Panc1 (cell line): ENCODE measurements around the gene KCNQ2. TPM values are rescaled to one million over a fixed set of nuclear protein-coding genes. Genes with fewer than 3 reads are reported as not detected.

Experiments used
- ATAC-seq: fragments of 200-7000 bp; cut with Tn5 transposase; 2 replicates; pipeline ENCODE4 v1.9.1; 2020; ENCODE audit warnings: mild to moderate bottlenecking, moderate library complexity
- BruUV-seq: library from RNA; stranded (reverse); fragments of 400-500 nt; replicated peaks from 2 replicates; lab custom pipeline; 2021; lab: Mats Ljungman, UMichigan
- CTCF ChIA-PET: fragments of 300-600 bp; sonication (Branson Sonifier 250); formaldehyde crosslinking; loops from one replicate; lab custom pipeline; 2022; ENCODE audit warnings: antibody characterized with exemption; lab: Charles Lee
- POLR2A ChIA-PET: fragments of 300-600 bp; sonication (Branson Sonifier 250); formaldehyde crosslinking; loops from one replicate; lab custom pipeline; 2022; ENCODE audit warnings: antibody characterized with exemption; lab: Charles Lee
- DNase-seq: peaks from one replicate; pipeline ENCODE4 v3.0.0-alpha.2; 2010; ENCODE audit warnings: low read depth, low spot score
- H3K27ac ChIP-seq: 2 replicates; pipeline ENCODE4 v1.5.1; 2011; ENCODE audit warnings: mild to moderate bottlenecking, low read length, inconsistent platforms
- H3K27me3 ChIP-seq: fragments of 200-500 bp; sonication (Bioruptor generic); 2 replicates; pipeline ENCODE4 v1.6.0; 2014; ENCODE audit warnings: low read length, inconsistent platforms; ENCODE audit not compliant: control insufficient read depth, insufficient read depth
- H3K36me3 ChIP-seq: fragments of 200-500 bp; sonication (Bioruptor generic); 2 replicates; pipeline ENCODE4 v1.5.1; 2014; ENCODE audit warnings: inconsistent platforms, mild to moderate bottlenecking, low read length, moderate library complexity; ENCODE audit not compliant: control insufficient read depth, insufficient read depth
- H3K4me1 ChIP-seq: 2 replicates; pipeline ENCODE4 v1.5.1; 2011; ENCODE audit warnings: inconsistent platforms, mild to moderate bottlenecking, low read length, moderate library complexity; ENCODE audit not compliant: control insufficient read depth, insufficient read depth
- H3K4me3 ChIP-seq, 2 experiments: 2 replicates each; pipeline ENCODE4 v1.5.1; 2011 to 2012; ENCODE audit warnings: low read depth in 2 of 2, low read length in 2 of 2, mild to moderate bottlenecking in 2 of 2, inconsistent platforms in 1 of 2, moderate library complexity in 1 of 2
- H3K9me3 ChIP-seq: fragments of 200-500 bp; sonication (Bioruptor generic); 2 replicates; pipeline ENCODE4 v1.5.1; 2014; ENCODE audit warnings: low read depth, mild to moderate bottlenecking, inconsistent platforms, low read length, moderate library complexity; ENCODE audit not compliant: control insufficient read depth, insufficient read depth
- CTCF ChIP-seq: fragments of 450-650 bp; IDR thresholded peaks from 2 replicates; pipeline ENCODE4 v1.5.1; 2017; ENCODE audit warnings: mild to moderate bottlenecking
- POLR2AphosphoS5 ChIP-seq: IDR thresholded peaks from 2 replicates; pipeline ENCODE4 v1.6.1; 2012; ENCODE audit warnings: mild to moderate bottlenecking, low read depth, low read length, moderate library complexity
- REST ChIP-seq, 2 experiments: IDR thresholded peaks; 2 replicates each; pipeline ENCODE4 v1.6.1; 2011 to 2012; ENCODE audit warnings: low read depth in 2 of 2, control low read depth in 1 of 2, low read length in 1 of 2, mild to moderate bottlenecking in 1 of 2, moderate library complexity in 1 of 2; ENCODE audit not compliant: insufficient read depth in 1 of 2
- SIN3A ChIP-seq: IDR thresholded peaks from 2 replicates; pipeline ENCODE4 v1.6.1; 2012; ENCODE audit warnings: low read depth, mild to moderate bottlenecking, low read length, moderate library complexity, borderline replicate concordance; ENCODE audit not compliant: insufficient read depth
- TCF7L2 ChIP-seq: IDR thresholded peaks from 2 replicates; pipeline ENCODE4 v1.6.1; 2011; ENCODE audit warnings: mild to moderate bottlenecking, low read depth, low read length, inconsistent platforms
- in situ Hi-C: cut with HindIII; loops from 2 replicates; pipeline ENCODE4 v1.10.0; 2016; ENCODE audit warnings: low sequenced_read_pairs, low pct_unique_long_range_greater_than_20kb
- intact Hi-C: fragments of 100-400 bp; cut with micrococcal nuclease; formaldehyde crosslinking; loops from one replicate; pipeline ENCODE4 v1.10.0; 2022; ENCODE audit not compliant: unreplicated experiment
- total RNA-seq: library from RNA; stranded (reverse); gene quantifications from one replicate; pipeline ENCODE4 v1.2.1, GENCODE V29; 2021; ENCODE audit not compliant: unreplicated experiment

The KCNQ2 gene
- total RNA-seq, 1 experiment from 2014 or later = 19.4 TPM

GRCh38 chr20:63402860-63403220 lies 69.6 kb downstream of the KCNQ2 start:
- Histone ChIP-seq H3K4me1 (peaks cover 11% of the 10 kb centered on the region; the same call in 1 of the 2 replicates), H3K9me3 (no peaks in the 10 kb centered on the region), H3K4me3 (no peak overlapping the region), H3K36me3 (no peaks in the 10 kb centered on the region), H3K27ac (no peak overlapping the region), H3K27me3 (no peaks in the 10 kb centered on the region)
- BruUV-seq = no TSS peak
- DNase-seq (no peak), ATAC-seq (peak; percentile 27; the same call in 1 of the 2 replicates)
- intact Hi-C loops (no loop called here), in situ Hi-C loops (no loop called here)
- POLR2A ChIA-PET = no interaction called here
- TF ChIP-seq TCF7L2 = no peak
- no peak for TF ChIP-seq REST (IDR thresholded peaks at IDR 0.05; ENCODE audit: insufficient read depth in 1 of 2, low read depth in 2 of 2, low read length in 1 of 2)
- no peak for TF ChIP-seq POLR2AphosphoS5
- no peak for TF ChIP-seq CTCF
- no peak for TF ChIP-seq SIN3A
- CTCF ChIA-PET = interaction anchor here (0.7 to 0.8 kb wide), 2 partner anchors 10 to 81 kb away, joined by 3 to 7 read pairs; no protein-coding TSS in a partner anchor

- CTCF ChIA-PET = interaction anchor here (0.7 to 1.2 kb wide), 3 partner anchors 10 to 81 kb away, joined by 3 to 7 read pairs (median 4); no protein-coding TSS in a partner anchor
- ATAC-seq (peak; percentile 59), DNase-seq (no peak)
- Histone ChIP-seq H3K4me1 (peaks cover 11% of the 10 kb centered on the region; the same call in 1 of the 2 replicates), H3K36me3 (no peaks in the 10 kb centered on the region), H3K27me3 (no peaks in the 10 kb centered on the region), H3K27ac (no peak overlapping the region), H3K4me3 (no peak overlapping the region), H3K9me3 (no peaks in the 10 kb centered on the region)
- POLR2A ChIA-PET = no interaction called here
- no TSS peak for BruUV-seq
- in situ Hi-C loops = no loop called here
- intact Hi-C loops = no loop called here
- TF ChIP-seq TCF7L2 = no peak
Measured at GRCh38 chr20:63402181-63402859, 70.1 kb downstream of the KCNQ2 start.
